SK-N-SH (cell line): ENCODE measurements around the gene PEF1.

Experiments used
- CTCF ChIP-seq: fragments of 200-600 bp; sonication (generic); IDR thresholded peaks from 2 replicates; pipeline ENCODE4 v1.6.1; 2017; ENCODE audit warnings: antibody characterized with exemption, mild to moderate bottlenecking, moderate library complexity
- EZH2phosphoT487 ChIP-seq: fragments of 200-600 bp; sonication (generic); IDR thresholded peaks from 2 replicates; pipeline ENCODE4 v1.6.1; 2017; ENCODE audit warnings: low read depth, mixed run types, mild to moderate bottlenecking, antibody characterized with exemption, moderate library complexity, borderline replicate concordance
- JUND ChIP-seq: IDR thresholded peaks from 2 replicates; pipeline ENCODE4 v1.4.0; 2012
- MEF2A ChIP-seq: IDR thresholded peaks from 2 replicates; pipeline ENCODE4 v1.4.0; 2012; ENCODE audit warnings: low read depth, borderline replicate concordance
- MXI1 ChIP-seq: IDR thresholded peaks from 2 replicates; pipeline ENCODE4 v1.6.1; 2012; ENCODE audit warnings: mild to moderate bottlenecking, low read depth, low read length, improper control_type of control experiment
- POLR2AphosphoS5 ChIP-seq: IDR thresholded peaks from 2 replicates; pipeline ENCODE4 v1.6.1; 2012; ENCODE audit warnings: low read depth, low read length
- USF2 ChIP-seq: fragments of 150-350 bp; IDR thresholded peaks from 2 replicates; pipeline ENCODE4 v1.6.1; 2017; ENCODE audit warnings: antibody characterized with exemption, low read length, low read depth, borderline replicate concordance
- YY1 ChIP-seq: IDR thresholded peaks from 2 replicates; pipeline ENCODE4 v1.4.0; 2012; ENCODE audit warnings: low read depth, mild to moderate bottlenecking

DNA sequence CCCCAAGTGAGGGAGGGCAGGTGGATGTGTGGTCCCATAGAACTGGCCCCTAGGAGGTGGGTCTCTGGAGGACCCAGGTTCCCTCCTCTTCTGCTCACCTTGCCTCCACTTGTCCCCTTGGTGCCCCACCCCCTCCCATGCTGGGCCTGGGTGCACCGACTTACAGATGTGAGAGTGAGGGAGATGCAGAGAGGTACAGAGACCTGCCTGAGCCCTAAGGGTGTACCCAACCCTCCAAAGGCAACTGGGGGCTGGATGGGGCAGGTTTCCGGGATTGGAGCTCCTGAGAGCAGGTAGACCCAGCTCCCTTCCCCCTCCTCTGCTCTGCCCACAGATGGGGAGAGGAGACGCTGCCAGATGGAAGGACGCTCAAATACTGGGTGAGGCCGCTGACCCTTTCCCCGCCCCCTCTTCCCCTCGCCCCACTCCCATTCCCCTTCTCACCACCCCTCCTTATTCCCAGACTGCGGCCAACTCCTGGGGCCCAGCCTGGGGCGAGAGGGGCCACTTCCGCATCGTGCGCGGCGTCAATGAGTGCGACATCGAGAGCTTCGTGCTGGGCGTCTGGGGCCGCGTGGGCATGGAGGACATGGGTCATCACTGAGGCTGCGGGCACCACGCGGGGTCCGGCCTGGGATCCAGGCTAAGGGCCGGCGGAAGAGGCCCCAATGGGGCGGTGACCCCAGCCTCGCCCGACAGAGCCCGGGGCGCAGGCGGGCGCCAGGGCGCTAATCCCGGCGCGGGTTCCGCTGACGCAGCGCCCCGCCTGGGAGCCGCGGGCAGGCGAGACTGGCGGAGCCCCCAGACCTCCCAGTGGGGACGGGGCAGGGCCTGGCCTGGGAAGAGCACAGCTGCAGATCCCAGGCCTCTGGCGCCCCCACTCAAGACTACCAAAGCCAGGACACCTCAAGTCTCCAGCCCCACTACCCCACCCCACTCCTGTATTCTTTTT is 58.0 kb downstream of the PEF1 start:
- TF ChIP-seq MEF2A: no peak
- no peak for TF ChIP-seq EZH2phosphoT487
- no peak for TF ChIP-seq POLR2AphosphoS5
- no peak for TF ChIP-seq CTCF
- no peak for TF ChIP-seq MXI1
- TF ChIP-seq YY1: no peak
- no peak for TF ChIP-seq USF2
- no peak for TF ChIP-seq JUND
